Left ventricle myocardium inferior (tissue), 1 donor: ENCODE results near the gene SALL1. TPM values are rescaled to one million over a fixed set of nuclear protein-coding genes. Genes with fewer than 3 reads are reported as not detected.

Experiments
- DNase-seq: peaks from one replicate; pipeline ENCODE4 v3.0.0-alpha.2; 2020
- H3K27ac ChIP-seq: fragments of 200-600 bp; replicated peaks from 2 replicates; pipeline ENCODE4 v1.8.0; 2021
- H3K27me3 ChIP-seq: fragments of 200-600 bp; 2 replicates; pipeline ENCODE4 v1.8.0; 2021; ENCODE audit warnings: low read depth
- H3K36me3 ChIP-seq: fragments of 200-600 bp; 2 replicates; pipeline ENCODE4 v1.8.0; 2021
- H3K4me1 ChIP-seq: fragments of 200-600 bp; 2 replicates; pipeline ENCODE4 v1.8.0; 2021
- H3K4me3 ChIP-seq: fragments of 200-600 bp; 2 replicates; pipeline ENCODE4 v1.8.0; 2021; ENCODE audit warnings: mild to moderate bottlenecking, moderate library complexity
- H3K9me3 ChIP-seq: fragments of 200-600 bp; replicated peaks from 2 replicates; pipeline ENCODE4 v1.8.0; 2021
- CTCF ChIP-seq: fragments of 200-600 bp; IDR thresholded peaks from 2 replicates; pipeline ENCODE4 v1.8.0; 2021; ENCODE audit warnings: antibody characterized with exemption, mild to moderate bottlenecking, borderline replicate concordance
- intact Hi-C: fragments of 100-400 bp; cut with micrococcal nuclease; formaldehyde crosslinking; loops from one replicate; pipeline ENCODE4 v1.11.0; 2022
- total RNA-seq: library from RNA; stranded (reverse); fragmentation: NEBNext Ultra II Directional; extraction: Animal tissue kit (Norgen Biotek cat#: 25700); gene quantifications from one replicate; pipeline ENCODE4 v1.2.1, GENCODE V29; 2021
- donor health status: DM: no; HTN: yes; CAD: no; lungs with severe emphysema.

The SALL1 gene
- total RNA-seq, 1 donor from 2014 or later, result 1.3 TPM

- Histone ChIP-seq H3K4me3 (no peak overlapping the region), H3K4me1 (no peaks in the 10 kb centered on the region), H3K27ac (no peak overlapping the region), H3K9me3 (no peaks in the 10 kb centered on the region), H3K27me3 (peaks cover 95% of the 10 kb centered on the region), H3K36me3 (no peaks in the 10 kb centered on the region)
- DNase-seq, result no peak
- TF ChIP-seq CTCF, result no peak
- intact Hi-C loops, result no loop called here
These were observed 25.1 kb downstream of the SALL1 start for GRCh38 chr16:51125992-51126391.

- Histone ChIP-seq H3K27ac (no peak overlapping the region), H3K4me3 (no peak overlapping the region), H3K27me3 (peaks cover 95% of the 10 kb centered on the region), H3K9me3 (no peaks in the 10 kb centered on the region), H3K36me3 (no peaks in the 10 kb centered on the region), H3K4me1 (no peaks in the 10 kb centered on the region)
- intact Hi-C loops, result no loop called here
- no peak for DNase-seq
- TF ChIP-seq CTCF, result no peak
These were observed 26.2 kb downstream of the SALL1 start for GRCh38 chr16:51124896-51125295.

GRCh38 chr16:51121850-51122249 is 29.2 kb downstream of the SALL1 start:
- no peak for DNase-seq
- Histone ChIP-seq H3K36me3 (no peaks in the 10 kb centered on the region), H3K4me1 (no peaks in the 10 kb centered on the region), H3K27ac (no peak overlapping the region), H3K4me3 (no peak overlapping the region), H3K9me3 (no peaks in the 10 kb centered on the region), H3K27me3 (peaks cover 98% of the 10 kb centered on the region)
- TF ChIP-seq CTCF, result no peak
- intact Hi-C loops, result no loop called here

- no peaks in the 10 kb centered on the region for H3K9me3 ChIP-seq
- H3K27me3 ChIP-seq, result peaks cover 98% of the 10 kb centered on the region
- DNase-seq, result no peak
- H3K4me1 ChIP-seq, result no peaks in the 10 kb centered on the region
- no peak for TF ChIP-seq CTCF
- intact Hi-C loops, result no loop called here
- H3K4me3 ChIP-seq, result no peak overlapping the region
- H3K36me3 ChIP-seq, result no peaks in the 10 kb centered on the region
- no peak overlapping the region for H3K27ac ChIP-seq
These were observed 30.2 kb downstream of the SALL1 start for GRCh38 chr16:51120730-51121347.

GRCh38 chr16:51119973-51120729 is 30.9 kb downstream of the SALL1 start:
- H3K4me1 ChIP-seq, result no peaks in the 10 kb centered on the region
- H3K9me3 ChIP-seq, result no peaks in the 10 kb centered on the region
- no peak overlapping the region for H3K4me3 ChIP-seq
- intact Hi-C loops, result no loop called here
- no peak overlapping the region for H3K27ac ChIP-seq
- DNase-seq, result no peak
- H3K36me3 ChIP-seq, result no peaks in the 10 kb centered on the region
- H3K27me3 ChIP-seq, result peaks cover 98% of the 10 kb centered on the region
- TF ChIP-seq CTCF, result no peak
